ENCODE measurements around the gene DNAH14.

DNAH14 gene

DNA sequence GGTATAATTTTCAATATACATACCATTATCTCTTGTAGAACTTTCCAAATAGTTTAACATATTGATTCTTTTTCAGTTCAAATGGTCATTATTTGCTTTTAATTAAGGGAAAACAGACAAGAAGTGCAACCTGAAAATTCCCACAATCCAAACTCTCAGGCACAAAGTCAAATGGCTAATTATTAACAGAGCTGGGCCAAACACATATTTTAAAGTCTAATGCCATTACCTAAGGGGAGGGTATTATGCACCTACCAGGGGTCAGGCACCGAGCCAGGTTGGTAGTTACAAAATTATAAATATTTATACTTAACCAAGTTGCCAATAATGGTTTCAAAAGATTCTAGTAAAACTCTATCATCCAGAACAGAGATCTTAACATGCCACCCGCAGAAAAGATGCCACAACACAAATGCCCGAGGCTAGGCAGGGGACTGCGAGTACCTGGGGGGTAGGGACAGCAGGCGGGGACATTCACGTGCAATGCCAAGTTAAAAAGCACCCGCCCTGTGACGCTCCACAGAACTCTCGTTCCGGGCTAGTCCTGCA is 483.4 kb downstream of the DNAH14 start:
- Histone ChIP-seq H3K4me3 (no peak overlapping the region), H3K27ac (no peak overlapping the region), H3K36me3 (peaks cover 99% of the 10 kb centered on the region), H3K9me3 (no peaks in the 10 kb centered on the region), H3K4me1 (no peaks in the 10 kb centered on the region), H3K4me2 (no peak overlapping the region), H3K27me3 (no peaks in the 10 kb centered on the region), H4K20me1 (peaks cover 71% of the 10 kb centered on the region), H3K9ac (no peak overlapping the region)
- no peak for TF ChIP-seq Cebpa-rat (IDR thresholded peaks at IDR 0.05)

DNA sequence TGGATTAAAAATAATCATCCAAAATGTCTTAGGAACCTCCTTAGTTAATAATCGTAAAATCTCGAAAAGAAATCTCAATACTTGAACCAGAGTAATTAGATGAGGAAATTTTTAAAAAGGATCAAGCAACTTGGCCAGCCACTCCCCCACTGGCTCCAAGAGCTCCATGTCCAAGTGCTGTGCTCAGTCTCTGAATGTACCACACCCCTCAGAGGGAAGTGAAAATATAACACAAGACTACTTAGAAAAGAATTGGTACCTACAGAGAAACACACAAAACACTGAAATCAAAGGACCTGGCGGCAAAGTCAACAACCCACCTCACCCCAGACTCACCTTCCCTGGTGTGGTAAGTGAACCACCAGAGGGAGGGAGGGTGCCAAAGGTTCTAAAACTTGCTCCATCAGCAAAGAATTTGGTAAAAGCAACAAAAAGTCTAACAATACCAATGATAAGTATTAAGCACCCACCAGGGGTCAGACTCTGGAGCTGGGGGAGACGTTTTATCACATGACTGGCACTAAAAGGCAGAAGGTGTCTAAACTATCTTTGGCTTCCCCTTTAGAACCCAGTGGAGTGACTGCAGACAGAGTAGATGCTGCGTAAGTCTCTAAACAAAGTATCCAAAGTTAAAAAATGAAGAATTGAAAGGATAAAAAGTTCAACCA is 484.4 kb downstream of the DNAH14 start:
- Histone ChIP-seq H4K20me1 (peaks cover 70% of the 10 kb centered on the region), H3K27me3 (no peaks in the 10 kb centered on the region), H3K4me1 (no peaks in the 10 kb centered on the region), H3K36me3 (peaks cover 99% of the 10 kb centered on the region), H3K9me3 (no peaks in the 10 kb centered on the region), H3K9ac (no peak overlapping the region), H3K4me2 (no peak overlapping the region), H3K27ac (no peak overlapping the region), H3K4me3 (no peak overlapping the region)
- TF ChIP-seq Cebpa-rat (IDR thresholded peaks at IDR 0.05) = no peak

GRCh38 chr1:225415307-225415706 is 485.8 kb downstream of the DNAH14 start:
- Histone ChIP-seq H3K27me3 (no peaks in the 10 kb centered on the region), H3K27ac (no peak overlapping the region), H3K36me3 (peaks cover 99% of the 10 kb centered on the region), H3K9me3 (no peaks in the 10 kb centered on the region), H3K4me2 (no peak overlapping the region), H3K9ac (no peak overlapping the region), H3K4me1 (no peaks in the 10 kb centered on the region), H4K20me1 (peaks cover 73% of the 10 kb centered on the region), H3K4me3 (no peak overlapping the region)
- no peak for TF ChIP-seq Cebpa-rat (IDR thresholded peaks at IDR 0.05)

DNA sequence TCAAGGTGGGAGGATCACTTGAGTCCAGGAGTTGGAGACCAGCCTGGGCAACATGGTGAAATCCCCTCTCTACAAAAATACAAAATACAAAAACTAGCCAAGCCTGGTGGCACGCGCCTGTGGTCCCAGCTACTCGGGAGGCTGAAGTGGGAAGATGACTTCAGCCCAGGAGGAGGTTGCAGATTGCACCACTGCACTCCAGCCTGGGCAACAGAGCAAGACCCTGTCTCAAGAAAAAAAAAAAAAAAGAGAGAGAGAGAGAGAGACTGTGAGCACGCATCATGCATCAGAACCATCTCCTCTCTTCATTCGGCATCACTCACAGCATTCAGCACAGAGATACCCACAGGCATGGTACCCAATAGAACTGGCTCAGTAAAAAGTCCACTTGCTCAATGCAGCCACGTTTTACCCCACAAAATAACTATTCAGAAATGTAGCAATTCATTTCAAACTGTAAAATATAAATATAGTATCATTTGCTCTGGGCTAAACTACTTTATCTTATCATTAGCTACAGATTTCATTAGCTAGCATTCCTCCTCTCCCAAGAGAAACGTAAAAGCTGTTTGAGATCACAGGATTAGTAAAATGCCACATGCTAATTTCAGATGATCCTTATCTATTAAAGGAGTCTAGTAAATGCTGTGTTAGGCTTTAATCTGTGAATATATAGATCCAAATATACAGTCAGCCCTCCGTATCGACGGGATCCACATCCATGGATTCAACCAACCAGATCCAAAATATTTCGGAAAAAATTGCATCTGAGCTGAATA is 486.7 kb downstream of the DNAH14 start:
- Histone ChIP-seq H3K9me3 (no peaks in the 10 kb centered on the region), H3K4me3 (no peak overlapping the region), H3K4me2 (no peak overlapping the region), H3K36me3 (peaks cover 100% of the 10 kb centered on the region), H3K27me3 (no peaks in the 10 kb centered on the region), H3K27ac (no peak overlapping the region), H4K20me1 (peaks cover 76% of the 10 kb centered on the region), H3K9ac (no peak overlapping the region), H3K4me1 (no peaks in the 10 kb centered on the region)
- TF ChIP-seq Cebpa-rat (IDR thresholded peaks at IDR 0.05) = no peak

- H3K27ac ChIP-seq = no peak overlapping the region
- no peaks in the 10 kb centered on the region for H3K9me3 ChIP-seq
- H3K4me1 ChIP-seq = peaks cover 12% of the 10 kb centered on the region
- no peak overlapping the region for H3K4me3 ChIP-seq
- peaks cover 100% of the 10 kb centered on the region for H3K36me3 ChIP-seq
- H3K27me3 ChIP-seq = no peaks in the 10 kb centered on the region
- no peak overlapping the region for H3K4me2 ChIP-seq
- no peak overlapping the region for H3K9ac ChIP-seq
- H4K20me1 ChIP-seq = peaks cover 87% of the 10 kb centered on the region
- TF ChIP-seq Cebpa-rat (IDR thresholded peaks at IDR 0.05) = no peak
Observed at GRCh38 chr1:225418059-225418458, 488.6 kb downstream of the DNAH14 start.

DNA sequence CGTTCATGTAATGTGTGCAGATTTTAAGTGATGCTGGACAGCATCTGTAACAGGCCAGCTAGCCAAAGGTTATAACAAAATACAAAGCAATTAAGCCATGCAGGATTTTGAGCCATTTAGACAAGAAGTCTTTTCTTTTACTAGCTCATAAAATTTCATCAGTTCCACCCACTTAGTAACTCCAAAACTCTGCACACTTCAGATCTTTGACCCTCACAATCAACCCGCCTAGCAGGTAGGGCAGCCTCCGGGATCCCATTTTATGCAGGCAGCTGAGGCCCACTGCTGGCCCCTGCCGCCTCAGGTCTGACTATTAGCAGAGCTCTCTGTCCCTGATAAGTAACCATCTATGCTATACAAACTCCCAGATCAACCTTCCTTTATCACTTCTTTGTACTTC is 489.1 kb downstream of the DNAH14 start:
- H3K36me3 ChIP-seq = peaks cover 100% of the 10 kb centered on the region

GRCh38 chr1:225422031-225422605 is 492.6 kb downstream of the DNAH14 start:
- Histone ChIP-seq H3K27ac (peak overlapping the region; percentile 8; the same call in 1 of the 2 replicates), H3K27me3 (no peaks in the 10 kb centered on the region), H3K4me2 (peak overlapping the region; percentile 31), H3K9me3 (no peaks in the 10 kb centered on the region), H3K4me3 (no peak overlapping the region), H3K36me3 (peaks cover 69% of the 10 kb centered on the region), H3K4me1 (peaks cover 46% of the 10 kb centered on the region), H4K20me1 (peaks cover 95% of the 10 kb centered on the region), H3K9ac (no peak overlapping the region)
- no peak for TF ChIP-seq Cebpa-rat (IDR thresholded peaks at IDR 0.05)

More for the DNA sequence above, 489.1 kb downstream of the DNAH14 start:
- Histone ChIP-seq H3K4me3 (no peak overlapping the region), H3K27ac (no peak overlapping the region), H3K27me3 (no peaks in the 10 kb centered on the region), H3K9me3 (no peaks in the 10 kb centered on the region), H3K9ac (no peak overlapping the region), H4K20me1 (peaks cover 90% of the 10 kb centered on the region), H3K4me1 (peaks cover 17% of the 10 kb centered on the region), H3K4me2 (no peak overlapping the region)
- no peak for TF ChIP-seq Cebpa-rat (IDR thresholded peaks at IDR 0.05)

DNA sequence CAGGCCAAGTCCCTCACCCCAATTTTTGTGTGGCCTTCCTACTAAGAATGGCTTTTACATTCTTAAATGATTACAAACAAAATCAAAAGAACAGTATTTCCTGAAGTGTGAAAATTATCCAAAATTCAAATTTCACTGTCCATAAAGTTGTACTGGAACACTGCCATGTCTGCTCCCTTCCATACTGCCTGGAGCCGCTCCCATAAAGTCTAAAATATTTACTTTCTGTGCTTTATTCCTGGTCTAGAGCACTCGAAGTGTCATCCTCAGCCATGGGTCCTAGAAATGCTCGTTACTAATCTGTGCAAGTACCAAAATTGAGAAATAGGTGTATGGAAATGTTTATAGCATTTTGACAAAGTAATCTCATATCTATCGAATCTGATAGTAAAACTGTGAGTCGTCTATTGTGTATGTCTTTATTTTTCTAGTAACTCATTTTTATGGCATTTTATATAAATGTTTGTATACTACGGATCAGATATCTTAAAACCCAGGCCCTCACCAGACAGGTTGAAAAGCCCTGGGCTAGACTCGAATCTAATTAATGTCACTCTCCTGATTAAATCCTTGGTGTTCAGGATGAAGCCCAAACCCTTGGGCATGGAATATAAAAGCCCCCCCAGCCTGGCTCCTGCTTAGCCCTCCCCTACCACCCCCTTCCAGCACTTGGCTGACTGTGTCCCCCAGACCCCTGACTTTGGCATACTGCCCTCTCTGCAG is 493.5 kb downstream of the DNAH14 start:
- peaks cover 93% of the 10 kb centered on the region for H4K20me1 ChIP-seq
- H3K4me2 ChIP-seq = peak overlapping the region; percentile 91
- no peak overlapping the region for H3K27ac ChIP-seq
- no peaks in the 10 kb centered on the region for H3K9me3 ChIP-seq
- no peaks in the 10 kb centered on the region for H3K27me3 ChIP-seq
- H3K4me3 ChIP-seq = no peak overlapping the region
- TF ChIP-seq Cebpa-rat (IDR thresholded peaks at IDR 0.05) = no peak
- H3K9ac ChIP-seq = peak overlapping the region; percentile 32; the same call in 1 of the 2 replicates
- H3K36me3 ChIP-seq = peaks cover 60% of the 10 kb centered on the region
- H3K4me1 ChIP-seq = peaks cover 46% of the 10 kb centered on the region

GRCh38 chr1:225423518-225423855 is 494.0 kb downstream of the DNAH14 start:
- peaks cover 89% of the 10 kb centered on the region for H4K20me1 ChIP-seq

More at GRCh38 chr1:225423518-225423855, 494.0 kb downstream of the DNAH14 start:
- Histone ChIP-seq H3K27ac (no peak overlapping the region), H3K9me3 (no peaks in the 10 kb centered on the region), H3K4me2 (peak overlapping the region; percentile 91), H3K27me3 (no peaks in the 10 kb centered on the region), H3K4me1 (peaks cover 46% of the 10 kb centered on the region), H3K9ac (peak overlapping the region; percentile 32; the same call in 1 of the 2 replicates), H3K36me3 (peaks cover 55% of the 10 kb centered on the region), H3K4me3 (no peak overlapping the region)
- no peak for TF ChIP-seq Cebpa-rat (IDR thresholded peaks at IDR 0.05)
